Urinary bladder (tissue), 4 donors: Measurements from ENCODE around the gene CDH15. TPM values are rescaled to one million over a fixed set of nuclear protein-coding genes. Genes with fewer than 3 reads are reported as not detected.

Experiments used
- DNase-seq: peaks from one replicate; pipeline ENCODE4 v3.0.0-alpha.2; 2015; ENCODE audit errors: extremely low spot score
- H3K27ac ChIP-seq: one replicate; pipeline ENCODE4 v1.5.1; 2013; ENCODE audit warnings: low read depth, mild to moderate bottlenecking, moderate library complexity
- H3K36me3 ChIP-seq: one replicate; pipeline ENCODE4 v1.6.1; 2013; ENCODE audit warnings: mild to moderate bottlenecking, moderate library complexity; ENCODE audit not compliant: insufficient read depth
- H3K4me1 ChIP-seq: one replicate; pipeline ENCODE4 v1.6.1; 2013; ENCODE audit warnings: mild to moderate bottlenecking, moderate library complexity; ENCODE audit not compliant: insufficient read depth
- H3K4me3 ChIP-seq: one replicate; pipeline ENCODE4 v1.5.1; 2013; ENCODE audit warnings: low read depth, low read length
- WGBS: extraction: QIAGEN DNeasy Blood & Tissue Kit; methylation state at CpG from one replicate; pipeline ENCODE4 v1.1.7; 2013; 5-methylcytosine and 5-hydroxymethylcytosine counted together
- polyA plus RNA-seq: library from polyadenylated mRNA; stranded (reverse); fragments of 200-250 nt; gene quantifications from one replicate; pipeline ENCODE4 v1.2.3, GENCODE V29; 2013
- total RNA-seq: library from RNA; depleted of rRNA; stranded (reverse); fragments of >200 nt; gene quantifications from one replicate; pipeline ENCODE4 v1.2.3, GENCODE V29; 2014
- donor health status: healthy with polysubstance abuse.
- donor health status: healthy.

The CDH15 gene
- total and polyA plus RNA-seq, 2 donors, result 0.05 to 3.7 TPM

DNA sequence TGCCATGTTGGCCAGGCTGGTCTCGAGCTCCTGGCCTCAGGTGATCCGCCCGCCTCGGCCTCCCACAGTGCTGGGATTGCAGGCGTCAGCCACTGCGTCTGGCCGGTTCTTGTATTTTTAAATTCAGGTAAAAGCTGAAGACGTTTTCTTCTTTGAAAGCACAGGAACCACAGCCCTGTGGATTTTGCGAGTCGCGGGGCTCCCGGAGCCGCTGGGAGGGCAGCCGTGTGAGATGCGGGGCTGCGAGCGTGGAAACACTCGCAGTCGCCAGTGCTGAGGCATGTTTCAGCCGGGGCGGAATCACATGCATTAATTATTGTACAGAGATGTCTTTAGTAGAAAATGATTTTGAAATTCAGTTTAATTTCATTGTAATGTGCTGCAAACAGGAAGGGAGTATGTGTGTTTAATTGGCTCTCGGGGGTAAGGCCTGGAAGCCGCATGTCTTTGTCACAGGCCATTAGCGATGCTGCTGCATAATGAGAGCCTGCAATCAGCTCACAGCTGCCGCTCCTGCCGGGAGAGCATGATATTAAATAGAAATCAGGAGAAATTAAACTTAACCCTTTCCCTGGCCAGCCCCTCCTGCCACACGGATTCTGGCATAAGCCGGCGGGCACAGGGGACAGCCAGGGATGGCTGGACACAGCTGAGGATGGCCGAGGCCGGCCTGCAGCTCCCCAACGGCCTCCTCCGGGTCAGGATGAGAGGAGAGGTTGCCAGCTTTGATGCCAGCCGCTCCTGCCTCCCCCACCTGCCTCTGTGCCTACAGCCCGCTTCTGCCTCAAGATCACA is 35.4 kb upstream of the CDH15 start:
- Histone ChIP-seq H3K27ac (no peak overlapping the region), H3K36me3 (no peaks in the 10 kb centered on the region), H3K4me1 (no peaks in the 10 kb centered on the region), H3K4me3 (no peak overlapping the region)
- 91% methylated on average over 35 of the region's 35 CpGs for WGBS
- no peak for DNase-seq

DNA sequence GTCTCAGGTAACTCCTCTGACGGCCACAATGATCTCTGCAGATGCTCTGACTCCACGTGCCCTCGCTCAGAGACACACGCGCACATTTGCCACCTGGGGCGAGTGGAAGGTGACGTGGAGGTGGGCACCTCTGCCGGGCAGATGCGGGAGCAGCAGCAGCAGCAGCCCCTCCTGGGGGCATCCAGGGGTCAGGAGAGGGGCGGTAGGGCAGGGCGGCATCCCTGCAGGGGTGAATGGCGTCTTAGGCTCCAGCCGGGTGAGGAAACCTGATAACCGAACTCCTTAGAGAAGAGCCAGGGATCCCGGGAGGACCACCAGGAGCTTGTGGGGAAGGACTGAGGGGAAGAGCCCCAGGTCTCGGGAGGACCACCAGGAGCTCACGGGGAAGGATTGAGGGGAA is 34.6 kb upstream of the CDH15 start:
- no peaks in the 10 kb centered on the region for H3K36me3 ChIP-seq
- DNase-seq, result no peak
- H3K4me1 ChIP-seq, result no peaks in the 10 kb centered on the region
- 95% methylated on average over 17 of the region's 17 CpGs for WGBS
- no peak overlapping the region for H3K4me3 ChIP-seq
- H3K27ac ChIP-seq, result no peak overlapping the region

GRCh38 chr16:89137666-89138512 is 33.7 kb upstream of the CDH15 start:
- no peak for DNase-seq
- Histone ChIP-seq H3K36me3 (no peaks in the 10 kb centered on the region), H3K4me3 (no peak overlapping the region), H3K27ac (no peak overlapping the region), H3K4me1 (no peaks in the 10 kb centered on the region)
- WGBS, result 93% methylated on average over 24 of the region's 24 CpGs

GRCh38 chr16:89138513-89138795 is 33.1 kb upstream of the CDH15 start:
- DNase-seq, result no peak
- no peak overlapping the region for H3K27ac ChIP-seq
- no peaks in the 10 kb centered on the region for H3K36me3 ChIP-seq
- no peaks in the 10 kb centered on the region for H3K4me1 ChIP-seq
- no peak overlapping the region for H3K4me3 ChIP-seq
- 94% methylated on average over 7 of the region's 7 CpGs for WGBS

GRCh38 chr16:89138843-89139520 is 32.6 kb upstream of the CDH15 start:
- Histone ChIP-seq H3K27ac (no peak overlapping the region), H3K36me3 (no peaks in the 10 kb centered on the region), H3K4me3 (no peak overlapping the region), H3K4me1 (no peaks in the 10 kb centered on the region)
- DNase-seq, result no peak
- 89% methylated on average over 30 of the region's 30 CpGs for WGBS

DNA sequence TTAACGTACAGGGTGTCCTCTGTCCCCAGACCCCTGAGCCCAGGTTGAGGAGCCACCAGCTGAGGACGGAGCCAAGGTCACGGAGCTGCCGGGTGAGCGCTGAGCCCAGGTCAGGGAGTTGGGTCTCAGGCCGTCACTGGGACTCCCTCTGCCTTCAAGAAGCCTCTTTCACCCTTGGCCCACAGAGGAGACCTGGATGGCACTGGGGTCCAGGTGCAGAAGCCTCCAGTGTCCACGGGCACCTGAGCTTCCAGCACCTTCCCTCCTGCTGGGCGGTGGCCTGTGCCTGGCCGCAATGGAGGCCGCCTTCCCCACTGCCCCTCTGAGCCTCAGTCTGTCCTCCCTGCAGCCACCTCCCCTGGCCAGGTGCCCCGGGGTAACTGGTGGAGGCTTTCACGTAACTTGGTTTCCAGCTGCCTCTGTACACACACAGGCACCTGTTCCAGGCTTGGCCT is 31.6 kb upstream of the CDH15 start:
- 94% methylated on average over 12 of the region's 12 CpGs for WGBS
- Histone ChIP-seq H3K36me3 (no peaks in the 10 kb centered on the region), H3K4me1 (no peaks in the 10 kb centered on the region), H3K4me3 (no peak overlapping the region), H3K27ac (no peak overlapping the region)
- DNase-seq, result no peak

DNA sequence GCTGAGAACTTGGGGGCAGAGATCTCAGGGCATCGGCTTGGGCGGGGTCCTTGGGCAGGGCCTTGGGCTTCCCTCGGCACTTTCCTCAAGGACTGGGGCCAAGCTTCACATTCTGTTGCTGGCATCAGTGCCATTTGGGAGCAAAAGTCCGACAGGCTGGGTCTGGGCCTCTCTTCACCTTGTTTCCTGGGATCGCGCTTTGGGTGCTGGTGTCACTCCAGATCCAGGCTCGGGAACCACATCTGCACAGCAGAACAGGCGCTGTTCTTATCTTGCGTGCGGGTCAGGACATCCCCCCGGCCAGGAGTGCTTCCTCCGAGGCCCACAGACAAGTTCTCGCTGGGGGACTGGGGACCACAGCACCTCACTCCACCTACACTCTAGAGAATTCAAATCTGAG is 31.1 kb upstream of the CDH15 start:
- Histone ChIP-seq H3K4me1 (no peaks in the 10 kb centered on the region), H3K27ac (no peak overlapping the region), H3K36me3 (no peaks in the 10 kb centered on the region), H3K4me3 (no peak overlapping the region)
- DNase-seq, result no peak
- WGBS, result 92% methylated on average over 13 of the region's 13 CpGs

GRCh38 chr16:89140981-89141883 is 30.3 kb upstream of the CDH15 start:
- 92% methylated on average over 31 of the region's 31 CpGs for WGBS
- Histone ChIP-seq H3K4me1 (no peaks in the 10 kb centered on the region), H3K4me3 (no peak overlapping the region), H3K36me3 (no peaks in the 10 kb centered on the region), H3K27ac (no peak overlapping the region)
- no peak for DNase-seq

GRCh38 chr16:89141884-89142267 is 29.7 kb upstream of the CDH15 start:
- H3K4me1 ChIP-seq, result no peaks in the 10 kb centered on the region
- H3K36me3 ChIP-seq, result no peaks in the 10 kb centered on the region
- WGBS, result 94% methylated on average over 13 of the region's 13 CpGs
- DNase-seq, result no peak
- no peak overlapping the region for H3K27ac ChIP-seq
- H3K4me3 ChIP-seq, result no peak overlapping the region

GRCh38 chr16:89142474-89143195 is 28.9 kb upstream of the CDH15 start:
- H3K36me3 ChIP-seq, result no peaks in the 10 kb centered on the region
- 93% methylated on average over 13 of the region's 13 CpGs for WGBS
- H3K4me3 ChIP-seq, result no peak overlapping the region
- no peaks in the 10 kb centered on the region for H3K4me1 ChIP-seq
- H3K27ac ChIP-seq, result no peak overlapping the region
- DNase-seq, result no peak

DNA sequence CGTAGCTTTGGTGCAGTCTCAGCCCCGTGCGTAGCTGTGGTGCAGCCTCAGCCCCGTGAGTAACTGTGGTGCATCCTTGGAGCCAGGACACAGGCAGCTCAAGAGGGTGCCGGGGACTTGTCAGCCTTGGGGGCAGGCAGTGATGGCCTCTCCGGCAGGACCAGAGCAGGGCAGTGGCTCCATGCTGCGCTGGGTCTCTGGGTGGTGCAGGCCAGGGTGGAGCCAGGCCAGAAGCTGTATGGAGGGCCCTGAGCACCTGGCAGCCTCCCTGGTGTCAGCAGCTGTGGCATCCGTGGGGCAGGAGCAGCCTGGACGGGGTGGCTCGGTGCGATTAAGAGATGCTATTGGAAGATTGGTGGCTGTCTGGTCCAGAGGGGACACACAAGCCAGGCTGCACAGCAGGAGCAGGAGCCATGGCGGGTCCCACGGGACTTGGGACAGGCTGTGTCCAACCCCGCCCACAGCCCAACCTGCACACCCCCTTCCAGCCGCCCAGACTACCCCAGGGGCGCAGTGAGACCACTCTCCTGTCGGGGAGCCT is 28.3 kb upstream of the CDH15 start:
- 96% methylated on average over 17 of the region's 17 CpGs for WGBS
- DNase-seq, result no peak
- H3K36me3 ChIP-seq, result no peaks in the 10 kb centered on the region
- no peaks in the 10 kb centered on the region for H3K4me1 ChIP-seq
- H3K4me3 ChIP-seq, result no peak overlapping the region
- no peak overlapping the region for H3K27ac ChIP-seq

DNA sequence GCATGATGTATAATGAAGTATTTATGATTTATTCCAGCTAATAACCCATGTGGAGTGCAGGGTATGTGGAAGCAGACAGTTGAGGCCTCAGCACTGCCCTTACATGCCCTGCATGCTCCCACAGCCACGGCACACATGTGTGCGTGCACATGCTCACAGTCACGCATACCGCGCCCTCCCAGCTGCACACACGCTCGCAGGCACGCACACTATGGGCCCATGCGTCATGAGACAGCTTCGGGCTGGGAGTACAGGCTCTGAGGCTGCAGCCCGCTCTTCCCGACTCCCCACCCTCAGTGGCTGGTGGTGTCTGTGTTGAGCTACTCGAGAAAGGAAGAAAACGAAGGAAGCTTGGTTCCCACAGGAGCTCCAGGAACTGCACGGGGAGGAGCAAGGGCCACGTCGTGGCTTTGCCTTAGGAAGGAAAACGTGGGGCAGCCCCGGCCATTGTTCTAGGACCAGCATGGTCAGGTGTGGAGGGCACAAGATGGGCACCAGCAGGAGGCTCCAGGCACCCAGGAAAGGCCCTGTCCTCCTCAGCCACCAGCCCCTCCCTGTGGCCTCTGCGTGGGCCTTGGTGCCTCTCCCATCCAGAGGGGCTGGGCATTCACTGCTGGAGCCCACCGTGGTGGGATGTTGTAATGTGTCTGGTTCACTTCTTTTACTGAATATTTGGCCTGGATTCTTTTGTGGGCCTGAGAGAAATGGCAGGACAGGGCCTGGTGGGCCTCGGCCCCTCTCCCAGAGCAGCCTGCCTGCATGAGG is 27.5 kb upstream of the CDH15 start:
- H3K36me3 ChIP-seq, result no peaks in the 10 kb centered on the region

More for the DNA sequence above, 27.5 kb upstream of the CDH15 start:
- DNase-seq, result no peak
- Histone ChIP-seq H3K4me1 (no peaks in the 10 kb centered on the region), H3K4me3 (no peak overlapping the region), H3K27ac (no peak overlapping the region)
- 92% methylated on average over 22 of the region's 22 CpGs for WGBS
